ENCODE results near the gene CNGA4.
"Not testable (repeated sequence)": the region's sequence is repeated elsewhere in the genome, so short reads cannot be mapped to it uniquely, and the experiment has no call there.

Gene CNGA4

DNA sequence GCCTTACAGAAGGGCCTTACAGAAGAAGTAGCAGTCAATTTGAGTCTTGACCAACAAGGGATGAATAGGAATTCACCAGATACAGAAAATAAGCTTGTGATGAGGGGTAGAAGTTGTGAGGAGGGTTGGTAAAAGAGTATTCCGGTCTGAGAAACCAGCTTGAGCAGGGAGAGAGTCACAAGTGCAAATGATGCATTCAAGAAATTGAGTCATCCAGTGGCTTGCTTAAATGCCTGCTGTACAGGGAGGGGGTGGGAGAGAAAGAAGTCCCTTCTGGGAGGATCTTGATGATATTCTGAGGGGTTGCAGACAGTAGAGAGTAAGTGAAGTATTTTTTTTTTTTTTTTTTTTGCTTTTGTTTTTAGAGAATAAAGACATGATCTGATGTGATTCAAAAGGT lies 29.9 kb downstream of the CNGA4 start:
- DNase-seq (ENCODE audit: low read depth), result no peak

DNA sequence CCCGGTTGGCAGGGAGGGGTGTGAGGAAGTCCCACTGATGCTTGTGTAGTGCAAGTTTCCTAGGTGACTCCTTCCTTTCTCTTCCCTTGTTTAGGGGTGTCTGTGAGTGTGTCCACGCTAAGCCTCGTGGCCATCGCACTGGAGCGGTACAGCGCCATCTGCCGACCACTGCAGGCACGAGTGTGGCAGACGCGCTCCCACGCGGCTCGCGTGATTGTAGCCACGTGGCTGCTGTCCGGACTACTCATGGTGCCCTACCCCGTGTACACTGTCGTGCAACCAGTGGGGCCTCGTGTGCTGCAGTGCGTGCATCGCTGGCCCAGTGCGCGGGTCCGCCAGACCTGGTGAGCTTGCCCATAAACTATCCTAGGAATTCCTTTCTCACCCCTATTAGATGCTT lies 31.1 kb downstream of the CNGA4 start:
- no peak for DNase-seq (ENCODE audit: low read depth)

DNA sequence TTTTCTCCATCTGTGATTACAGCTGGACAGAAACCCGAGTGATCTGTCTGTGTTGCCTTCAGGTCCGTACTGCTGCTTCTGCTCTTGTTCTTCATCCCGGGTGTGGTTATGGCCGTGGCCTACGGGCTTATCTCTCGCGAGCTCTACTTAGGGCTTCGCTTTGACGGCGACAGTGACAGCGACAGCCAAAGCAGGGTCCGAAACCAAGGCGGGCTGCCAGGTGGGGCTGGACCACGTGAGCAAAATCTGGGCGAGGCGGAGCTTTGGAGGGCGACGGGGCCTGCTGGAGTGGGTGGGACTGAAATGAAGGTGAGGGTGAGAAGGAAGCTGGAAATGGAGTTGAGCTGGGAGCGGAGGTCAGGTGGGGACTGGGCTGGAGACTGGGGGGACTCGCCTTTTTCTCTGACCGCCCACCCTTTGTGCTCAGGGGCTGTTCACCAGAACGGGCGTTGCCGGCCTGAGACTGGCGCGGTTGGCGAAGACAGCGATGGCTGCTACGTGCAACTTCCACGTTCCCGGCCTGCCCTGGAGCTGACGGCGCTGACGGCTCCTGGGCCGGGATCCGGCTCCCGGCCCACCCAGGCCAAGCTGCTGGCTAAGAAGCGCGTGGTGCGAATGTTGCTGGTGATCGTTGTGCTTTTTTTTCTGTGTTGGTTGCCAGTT lies 31.8 kb downstream of the CNGA4 start:
- no peak for DNase-seq (ENCODE audit: low read depth)

DNA sequence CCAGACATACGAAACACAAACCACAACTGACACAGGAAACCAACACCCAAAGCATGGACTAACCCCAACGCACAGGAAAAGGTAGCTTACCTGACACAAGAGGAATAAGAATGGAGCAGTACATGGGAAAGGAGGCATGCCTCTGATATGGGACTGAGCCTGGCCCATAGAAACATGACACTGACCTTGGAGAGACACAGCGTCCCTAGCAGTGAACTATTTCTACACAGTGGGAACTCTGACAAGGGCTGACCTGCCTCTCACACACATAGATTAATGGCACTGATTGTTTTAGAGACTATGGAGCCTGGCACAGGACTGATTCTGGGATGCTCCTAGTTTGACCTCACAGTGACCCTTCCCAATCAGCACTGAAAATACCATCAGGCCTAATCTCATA lies 32.7 kb downstream of the CNGA4 start:
- DNase-seq (ENCODE audit: low read depth), result no peak

DNA sequence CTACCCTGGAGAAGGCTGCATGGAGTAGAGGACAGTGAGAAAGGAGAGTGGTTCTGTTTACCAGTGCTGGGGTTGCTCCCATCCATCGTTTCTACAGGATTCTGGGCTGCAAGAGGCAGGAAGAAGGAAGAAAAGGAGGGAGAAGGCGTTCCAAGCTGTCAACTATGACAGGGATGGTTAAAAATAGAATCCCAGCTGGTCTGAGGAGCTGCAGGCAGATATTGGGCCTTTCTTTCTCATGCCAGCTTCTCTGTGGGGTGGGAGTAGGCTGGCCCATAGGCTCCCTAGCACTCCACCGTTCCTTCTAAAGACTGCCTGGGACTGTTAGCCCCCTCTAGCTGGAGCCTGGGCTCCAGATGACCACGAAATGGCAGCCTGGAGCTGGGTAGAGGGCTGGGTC lies 34.3 kb downstream of the CNGA4 start:
- no peak for DNase-seq (ENCODE audit: low read depth)

DNA sequence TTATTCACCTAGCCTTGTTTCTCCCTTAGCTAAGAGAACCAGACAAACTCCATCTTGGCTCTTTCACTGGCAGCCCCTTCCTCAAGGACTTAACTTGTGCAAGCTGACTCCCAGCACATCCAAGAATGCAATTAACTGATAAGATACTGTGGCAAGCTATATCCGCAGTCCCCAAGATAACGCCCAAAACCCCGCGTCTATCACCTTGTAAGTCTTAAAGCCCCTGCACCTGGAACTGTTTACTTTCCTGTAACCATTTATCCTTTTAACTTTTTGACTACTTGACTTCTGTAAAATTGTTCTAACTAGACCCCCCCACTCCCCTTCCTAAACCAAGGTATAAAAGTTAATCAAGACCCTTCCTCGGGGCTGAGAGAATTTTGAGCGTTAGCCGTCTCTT lies 41.9 kb downstream of the CNGA4 start:
- DNase-seq (ENCODE audit: low read depth), result not testable (repeated sequence)

DNA sequence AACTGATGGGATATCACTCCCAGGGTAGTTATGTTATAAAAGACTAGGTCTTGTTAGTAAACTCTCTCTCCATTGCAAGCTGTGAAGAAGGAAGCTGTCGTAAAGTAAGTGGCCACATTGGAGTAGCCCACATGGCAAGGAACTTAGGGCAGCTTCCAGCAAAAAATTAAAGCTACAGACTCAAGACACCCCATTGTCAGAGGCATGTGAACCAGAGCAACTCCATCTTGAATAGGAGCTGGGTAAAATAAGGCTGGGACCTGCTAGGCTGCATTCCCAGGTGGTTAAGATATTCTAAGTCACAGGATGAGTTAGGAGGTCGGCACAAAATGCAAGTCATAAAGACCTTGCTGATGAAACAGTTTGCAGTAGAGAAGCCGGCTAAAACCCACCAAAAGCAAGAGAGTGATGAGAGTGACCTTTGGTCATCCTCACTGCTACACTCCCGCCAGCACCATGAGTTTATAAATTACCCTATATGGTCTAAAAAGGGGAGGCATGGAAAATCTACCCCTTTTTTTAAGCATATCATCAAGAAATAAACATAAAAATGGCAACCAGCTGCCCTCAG lies 44.6 kb downstream of the CNGA4 start:
- DNase-seq (ENCODE audit: low read depth), result no peak

DNA sequence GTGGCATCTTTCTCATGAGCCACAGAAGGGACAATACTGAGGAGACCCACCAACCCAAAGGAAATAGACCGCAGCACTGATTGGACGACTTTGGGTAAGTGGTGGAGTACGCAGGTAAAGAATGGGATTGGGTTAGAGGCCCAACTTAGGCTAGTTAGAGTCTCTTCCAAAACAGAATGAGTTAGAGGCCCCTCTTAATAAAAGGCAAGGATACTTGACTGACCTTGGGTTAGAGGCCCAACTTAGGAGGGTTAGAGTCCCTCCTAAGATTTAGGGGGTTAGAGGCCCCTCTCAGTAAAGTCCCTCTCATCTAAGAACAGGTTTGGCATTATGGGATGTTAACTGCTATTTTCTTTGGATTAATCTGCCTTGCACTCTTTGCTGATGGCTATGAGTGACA lies 45.4 kb downstream of the CNGA4 start:
- no peak for DNase-seq (ENCODE audit: low read depth)

DNA sequence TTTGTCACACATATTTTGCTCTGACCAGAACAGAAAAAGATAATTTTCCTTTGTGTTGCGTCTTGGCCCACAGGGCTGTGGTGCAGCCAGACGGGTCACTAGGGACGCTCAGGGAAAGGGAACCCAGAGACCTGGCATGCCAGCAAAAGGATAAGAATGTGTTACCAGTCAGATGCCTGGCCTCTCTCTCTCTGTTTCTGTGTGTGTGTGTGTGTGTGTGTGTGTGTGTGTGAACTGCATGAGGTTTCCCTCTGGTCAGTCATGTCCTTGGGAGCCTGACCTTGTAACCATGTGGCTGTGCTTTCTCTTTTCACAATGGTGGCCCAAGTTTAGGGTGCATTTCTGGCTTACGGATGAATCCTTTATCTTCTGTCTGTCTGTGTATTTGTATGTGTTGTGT lies 46.1 kb downstream of the CNGA4 start:
- no peak for DNase-seq (ENCODE audit: low read depth)
